Measurements from ENCODE around the gene PGD. TPM values are rescaled to one million over a fixed set of nuclear protein-coding genes. Genes with fewer than 3 reads are reported as not detected.

Gene PGD
- polyA plus RNA-seq, 1 donor (not counting 4 experiments of a cell fraction or from before 2014, with no cell fraction given), result 104 TPM

DNA sequence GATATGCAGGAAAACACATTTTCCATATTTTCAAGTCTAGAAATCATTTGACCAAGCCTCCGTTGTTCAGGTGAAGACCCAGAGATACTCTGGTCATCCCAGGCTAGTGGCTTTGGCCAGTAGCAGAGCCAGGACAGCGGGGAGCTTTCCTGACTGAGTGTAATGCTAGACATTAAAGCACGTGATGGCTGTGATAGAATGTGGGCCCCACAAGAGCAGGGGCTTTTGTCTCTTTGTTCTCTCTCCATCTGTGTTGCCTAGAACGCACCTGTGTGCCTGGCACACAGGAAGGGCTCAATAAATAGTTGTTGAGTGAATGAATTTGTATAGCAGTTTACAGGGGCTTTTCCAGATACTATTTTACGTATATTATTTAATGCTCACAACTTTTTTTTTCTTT, 41.9 kb downstream of the PGD start:
- dilution Hi-C loops (cut with MboI; ENCODE audit: extremely low pct_ligation_motif_present, low sequenced_read_pairs), result no loop called here
- Histone ChIP-seq H3K9ac (ENCODE audit: control insufficient read depth, extremely low read depth, insufficient read depth, low read length) (no peak overlapping the region), H3K27me3 (ENCODE audit: control insufficient read depth, extremely low read depth, insufficient read depth, low read length) (no peaks in the 10 kb centered on the region), H2AFZ (ENCODE audit: control insufficient read depth, low read length) (no peak overlapping the region), H3K27ac (ENCODE audit: control insufficient read depth, insufficient read depth, low read length) (no peak overlapping the region), H3K9me3 (ENCODE audit: control insufficient read depth, low read depth, low read length) (no peaks in the 10 kb centered on the region), H4K20me1 (ENCODE audit: control insufficient read depth, extremely low read depth, insufficient read depth, low read length) (no peaks in the 10 kb centered on the region), H3K9me1 (ENCODE audit: control insufficient read depth, extremely low read depth, insufficient read depth, low read length) (no peaks in the 10 kb centered on the region), H3K4me2 (ENCODE audit: control insufficient read depth, extremely low read depth, insufficient read depth, low read depth, low read length) (no peak overlapping the region), H3K4me3 (ENCODE audit: control insufficient read depth in 2 of 3, extremely low read depth in 1 of 3, insufficient read depth in 2 of 3, low read depth in 1 of 3, low read length in 3 of 3) (no peak overlapping the region), H3K36me3 (ENCODE audit: control insufficient read depth in 2 of 2, extremely low read depth in 1 of 2, insufficient read depth in 2 of 2, low read length in 2 of 2) (no peaks in the 10 kb centered on the region), H3K79me2 (ENCODE audit: control insufficient read depth, insufficient read depth, low read length) (no peaks in the 10 kb centered on the region), H3K4me1 (ENCODE audit: control insufficient read depth, extremely low read depth, insufficient read depth, low read length) (peaks cover 13% of the 10 kb centered on the region)
- no peak for FAIRE-seq
- no peak for DNase-seq (ENCODE audit: low read depth, low spot score)
- no peak for TF ChIP-seq EZH2 (IDR thresholded peaks at IDR 0.05; ENCODE audit: low read length)
- TF ChIP-seq, protein P1, sequence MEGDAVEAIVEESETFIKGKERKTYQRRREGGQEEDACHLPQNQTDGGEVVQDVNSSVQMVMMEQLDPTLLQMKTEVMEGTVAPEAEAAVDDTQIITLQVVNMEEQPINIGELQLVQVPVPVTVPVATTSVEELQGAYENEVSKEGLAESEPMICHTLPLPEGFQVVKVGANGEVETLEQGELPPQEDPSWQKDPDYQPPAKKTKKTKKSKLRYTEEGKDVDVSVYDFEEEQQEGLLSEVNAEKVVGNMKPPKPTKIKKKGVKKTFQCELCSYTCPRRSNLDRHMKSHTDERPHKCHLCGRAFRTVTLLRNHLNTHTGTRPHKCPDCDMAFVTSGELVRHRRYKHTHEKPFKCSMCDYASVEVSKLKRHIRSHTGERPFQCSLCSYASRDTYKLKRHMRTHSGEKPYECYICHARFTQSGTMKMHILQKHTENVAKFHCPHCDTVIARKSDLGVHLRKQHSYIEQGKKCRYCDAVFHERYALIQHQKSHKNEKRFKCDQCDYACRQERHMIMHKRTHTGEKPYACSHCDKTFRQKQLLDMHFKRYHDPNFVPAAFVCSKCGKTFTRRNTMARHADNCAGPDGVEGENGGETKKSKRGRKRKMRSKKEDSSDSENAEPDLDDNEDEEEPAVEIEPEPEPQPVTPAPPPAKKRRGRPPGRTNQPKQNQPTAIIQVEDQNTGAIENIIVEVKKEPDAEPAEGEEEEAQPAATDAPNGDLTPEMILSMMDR (optimal IDR thresholded peaks at IDR 0.05 in 1 of 3, IDR thresholded peaks at IDR 0.05 in 1 of 3, conservative IDR thresholded peaks at IDR 0.05 in 1 of 3; ENCODE audit: extremely low read depth in 1 of 3, insufficient read depth in 2 of 3, low read length in 3 of 3), result no peak

GRCh38 chr1:10444248-10444647, 45.4 kb downstream of the PGD start:
- H3K36me3 ChIP-seq (ENCODE audit: control insufficient read depth in 2 of 2, extremely low read depth in 1 of 2, insufficient read depth in 2 of 2, low read length in 2 of 2), result no peaks in the 10 kb centered on the region
- no peak for FAIRE-seq
- dilution Hi-C loops (cut with MboI; ENCODE audit: extremely low pct_ligation_motif_present, low sequenced_read_pairs), result no loop called here
- no peak for TF ChIP-seq EZH2 (IDR thresholded peaks at IDR 0.05; ENCODE audit: low read length)
- TF ChIP-seq, protein P1 (optimal IDR thresholded peaks at IDR 0.05 in 1 of 3, IDR thresholded peaks at IDR 0.05 in 1 of 3, conservative IDR thresholded peaks at IDR 0.05 in 1 of 3; ENCODE audit: extremely low read depth in 1 of 3, insufficient read depth in 2 of 3, low read length in 3 of 3), result no peak
- peak overlapping the region; percentile 71 for H3K9ac ChIP-seq (ENCODE audit: control insufficient read depth, extremely low read depth, insufficient read depth, low read length)
- no peaks in the 10 kb centered on the region for H3K27me3 ChIP-seq (ENCODE audit: control insufficient read depth, extremely low read depth, insufficient read depth, low read length)
- peak overlapping the region in 1 of 3 experiments; percentile 59 for H3K4me3 ChIP-seq (ENCODE audit: control insufficient read depth in 2 of 3, extremely low read depth in 1 of 3, insufficient read depth in 2 of 3, low read depth in 1 of 3, low read length in 3 of 3)
- H3K79me2 ChIP-seq (ENCODE audit: control insufficient read depth, insufficient read depth, low read length), result no peaks in the 10 kb centered on the region
- no peaks in the 10 kb centered on the region for H3K9me3 ChIP-seq (ENCODE audit: control insufficient read depth, low read depth, low read length)
- H2AFZ ChIP-seq (ENCODE audit: control insufficient read depth, low read length), result peak overlapping the region; percentile 14
- DNase-seq (ENCODE audit: low read depth, low spot score), result peak; percentile 62
- H3K9me1 ChIP-seq (ENCODE audit: control insufficient read depth, extremely low read depth, insufficient read depth, low read length), result no peaks in the 10 kb centered on the region
- peak overlapping the region; percentile 90 for H3K27ac ChIP-seq (ENCODE audit: control insufficient read depth, insufficient read depth, low read length)
- H3K4me2 ChIP-seq (ENCODE audit: control insufficient read depth, extremely low read depth, insufficient read depth, low read depth, low read length), result peak overlapping the region; percentile 70
- no peaks in the 10 kb centered on the region for H4K20me1 ChIP-seq (ENCODE audit: control insufficient read depth, extremely low read depth, insufficient read depth, low read length)
- peaks cover 13% of the 10 kb centered on the region for H3K4me1 ChIP-seq (ENCODE audit: control insufficient read depth, extremely low read depth, insufficient read depth, low read length)
